HCT116 (cell line): ENCODE results near the gene FAM32A. TPM values are rescaled to one million over a fixed set of nuclear protein-coding genes. Genes with fewer than 3 reads are reported as not detected.

Source experiments
- ATAC-seq: fragments of 200-7000 bp; cut with Tn5 transposase; 2 replicates; pipeline ENCODE4 v1.9.1; 2020; ENCODE audit warnings: mild to moderate bottlenecking, moderate library complexity
- BruUV-seq: library from RNA; stranded (reverse); fragments of 400-500 nt; replicated peaks from 2 replicates; lab custom pipeline; 2021; lab: Mats Ljungman, UMichigan
- CTCF ChIA-PET: fragments of 300-600 bp; sonication (Branson Sonifier 250); formaldehyde crosslinking; loops from one replicate; lab custom pipeline; 2021; ENCODE audit warnings: antibody characterized with exemption; lab: Charles Lee
- POLR2A ChIA-PET: fragments of 300-600, 350-600 bp; sonication (Branson Sonifier 250); formaldehyde crosslinking; loops from one replicate; lab custom pipeline; 2021; ENCODE audit warnings: antibody characterized with exemption; lab: Charles Lee
- RAD21 ChIA-PET, 2 experiments: fragments of 300-600 bp; sonication (Branson Sonifier 250); formaldehyde crosslinking; loops; one replicate each; lab custom pipeline; 2023; ENCODE audit warnings: low total read pairs in 2 of 2; ENCODE audit not compliant: uncharacterized antibody in 2 of 2, unreplicated experiment in 2 of 2, low non-redundant PET in 1 of 2; lab: Charles Lee
- DNase-seq: peaks from one replicate; pipeline ENCODE4 v3.0.0-alpha.2; 2010; ENCODE audit warnings: low read depth, low spot score
- H2AFZ ChIP-seq: fragments of 200-600 bp; shearing (Covaris generic), sonication (generic); 2 replicates; pipeline ENCODE4 v1.6.1; 2017; ENCODE audit warnings: low read depth, mixed run types, mixed read lengths, antibody characterized with exemption, low read length; ENCODE audit not compliant: poor library complexity, severe bottlenecking
- H3K27ac ChIP-seq: 2 replicates; pipeline ENCODE4 v1.5.1; 2012; ENCODE audit warnings: low read depth, low read length
- H3K27me3 ChIP-seq: fragments of 200-600 bp; sonication (generic); 2 replicates; pipeline ENCODE4 v1.6.1; 2016; ENCODE audit warnings: mixed run types, low read length, mixed read lengths; ENCODE audit not compliant: insufficient read depth
- H3K36me3 ChIP-seq, 2 experiments: fragments of 200-500 bp in 1 of 2; fragments of 200-600 bp in 1 of 2; sonication (Bioruptor generic) in 1 of 2; sonication (generic) in 1 of 2; 2 replicates each; pipeline versions ENCODE4 v1.5.1 to v1.6.1; 2014 to 2016; ENCODE audit warnings: low read length in 2 of 2, inconsistent platforms in 1 of 2, mixed read lengths in 1 of 2, mixed run types in 1 of 2; ENCODE audit not compliant: insufficient read depth in 2 of 2, control insufficient read depth in 1 of 2
- H3K4me1 ChIP-seq, 2 experiments: fragments of 200-600 bp in 1 of 2; sonication (generic) in 1 of 2; 2 replicates each; pipeline versions ENCODE4 v1.5.1 to v1.6.1; 2012 to 2017; ENCODE audit warnings: low read length in 2 of 2, inconsistent platforms in 1 of 2, mild to moderate bottlenecking in 1 of 2, mixed read lengths in 1 of 2, mixed run types in 1 of 2, moderate library complexity in 1 of 2; ENCODE audit not compliant: insufficient read depth in 2 of 2, control insufficient read depth in 1 of 2
- H3K4me2 ChIP-seq: fragments of 200-600 bp; sonication (generic); 2 replicates; pipeline ENCODE4 v1.6.1; 2017; ENCODE audit warnings: mixed run types, low read length, mixed read lengths
- H3K4me3 ChIP-seq, 2 experiments: fragments of 200-600 bp in 1 of 2; sonication (generic) in 1 of 2; replicated peaks in 1 of 2; 2 replicates each; pipeline ENCODE4 v1.5.1; 2011 to 2016; ENCODE audit warnings: low read length in 2 of 2, control low read depth in 1 of 2, low read depth in 1 of 2, mild to moderate bottlenecking in 1 of 2, mixed read lengths in 1 of 2, mixed run types in 1 of 2
- H3K79me2 ChIP-seq: fragments of 200-600 bp; sonication (generic); 2 replicates; pipeline ENCODE4 v1.6.1; 2017; ENCODE audit warnings: mild to moderate bottlenecking, mixed run types, low read length, moderate library complexity, mixed read lengths; ENCODE audit not compliant: insufficient read depth
- H3K9ac ChIP-seq: fragments of 200-600 bp; sonication (generic); 2 replicates; pipeline ENCODE4 v1.6.1; 2016; ENCODE audit warnings: low read length, mixed read lengths
- H3K9me2 ChIP-seq: fragments of 200-600 bp; sonication (generic), shearing (Covaris generic); 2 replicates; pipeline ENCODE4 v1.6.1; 2017; ENCODE audit warnings: mixed run types, mild to moderate bottlenecking, moderate library complexity; ENCODE audit not compliant: insufficient read depth
- H3K9me3 ChIP-seq, 2 experiments: fragments of 200-500 bp in 1 of 2; fragments of 200-600 bp in 1 of 2; sonication (Bioruptor generic) in 1 of 2; sonication (generic) in 1 of 2; 2 replicates each; pipeline ENCODE4 v1.6.1; 2014 to 2017; ENCODE audit warnings: low read length in 2 of 2, mixed read lengths in 2 of 2, inconsistent platforms in 1 of 2, low read depth in 1 of 2, mild to moderate bottlenecking in 1 of 2, mixed run types in 1 of 2, moderate library complexity in 1 of 2; ENCODE audit not compliant: control insufficient read depth in 1 of 2, insufficient read depth in 1 of 2
- H4K20me1 ChIP-seq: fragments of 200-600 bp; sonication (generic), shearing (Covaris generic); 2 replicates; pipeline ENCODE4 v1.6.1; 2017; ENCODE audit warnings: mixed run types, mild to moderate bottlenecking, moderate library complexity; ENCODE audit not compliant: insufficient read depth
- CBX3 ChIP-seq: IDR thresholded peaks from 2 replicates; pipeline ENCODE4 v1.6.1; 2012; ENCODE audit warnings: low read depth
- CEBPB ChIP-seq: IDR thresholded peaks from 2 replicates; pipeline ENCODE4 v1.6.1; 2012; ENCODE audit warnings: low read depth
- ELF1 ChIP-seq: IDR thresholded peaks from 2 replicates; pipeline ENCODE4 v1.6.1; 2012; ENCODE audit warnings: low read depth, borderline replicate concordance
- EZH2phosphoT487 ChIP-seq: fragments of 200-600 bp; IDR thresholded peaks from 2 replicates; pipeline ENCODE4 v1.6.1; 2018; ENCODE audit warnings: antibody characterized with exemption, borderline replicate concordance
- FOSL1 ChIP-seq: IDR thresholded peaks from 2 replicates; pipeline ENCODE4 v1.6.1; 2012; ENCODE audit warnings: low read depth
- MAX ChIP-seq: IDR thresholded peaks from 2 replicates; pipeline ENCODE4 v1.6.1; 2012
- POLR2A ChIP-seq: IDR thresholded peaks from 2 replicates; pipeline ENCODE4 v1.7.0; 2011; ENCODE audit warnings: borderline replicate concordance; ENCODE audit not compliant: insufficient read depth, insufficient read length; ENCODE audit errors: extremely low read depth
- POLR2AphosphoS5 ChIP-seq: IDR thresholded peaks from 2 replicates; pipeline ENCODE4 v1.6.1; 2011; ENCODE audit warnings: mild to moderate bottlenecking, low read depth, low read length, moderate library complexity
- RAD21 ChIP-seq: IDR thresholded peaks from 2 replicates; pipeline ENCODE4 v1.6.1; 2012; ENCODE audit warnings: low read depth, mild to moderate bottlenecking
- SRF ChIP-seq: IDR thresholded peaks from 2 replicates; pipeline ENCODE4 v1.6.1; 2012; ENCODE audit warnings: low read depth
- TCF7L2 ChIP-seq: IDR thresholded peaks from 2 replicates; pipeline ENCODE4 v1.7.0; 2011; ENCODE audit warnings: borderline replicate concordance, inconsistent platforms; ENCODE audit not compliant: insufficient read depth, insufficient read length; ENCODE audit errors: extremely low read depth
- ZNF274 ChIP-seq: fragments of 200-500 bp; sonication (Bioruptor generic); IDR thresholded peaks from 2 replicates; pipeline ENCODE4 v1.6.1; 2014; ENCODE audit warnings: mild to moderate bottlenecking, low read depth, low read length, inconsistent platforms
- intact Hi-C: fragments of 100-400 bp; cut with micrococcal nuclease; formaldehyde crosslinking; loops from 2 replicates; pipeline ENCODE4 v1.10.0; 2022
- total RNA-seq: library from RNA; stranded (reverse); gene quantifications from one replicate; pipeline ENCODE4 v1.2.1, GENCODE V29; 2021; ENCODE audit not compliant: unreplicated experiment
- TF ChIP-seq, protein P1 (sequence below), 3 experiments: fragments of 200-600 bp in 1 of 3; sonication (generic) in 1 of 3; IDR thresholded peaks in 2 of 3; conservative IDR thresholded peaks in 1 of 3; 2 replicates each; pipeline ENCODE4 v1.5.1; 2012 to 2017; ENCODE audit warnings: low read depth in 2 of 3, low read length in 2 of 3, antibody characterized with exemption in 1 of 3, borderline replicate concordance in 1 of 3, control low read depth in 1 of 3, mild to moderate bottlenecking in 1 of 3, mixed read lengths in 1 of 3, mixed run types in 1 of 3, moderate library complexity in 1 of 3; ENCODE audit not compliant: insufficient read depth in 1 of 3
- TF ChIP-seq, protein P2 (sequence below): IDR thresholded peaks from 2 replicates; pipeline ENCODE4 v1.6.1; 2012

The FAM32A gene
- total RNA-seq, 1 experiment from 2014 or later, result 61.3 TPM

DNA sequence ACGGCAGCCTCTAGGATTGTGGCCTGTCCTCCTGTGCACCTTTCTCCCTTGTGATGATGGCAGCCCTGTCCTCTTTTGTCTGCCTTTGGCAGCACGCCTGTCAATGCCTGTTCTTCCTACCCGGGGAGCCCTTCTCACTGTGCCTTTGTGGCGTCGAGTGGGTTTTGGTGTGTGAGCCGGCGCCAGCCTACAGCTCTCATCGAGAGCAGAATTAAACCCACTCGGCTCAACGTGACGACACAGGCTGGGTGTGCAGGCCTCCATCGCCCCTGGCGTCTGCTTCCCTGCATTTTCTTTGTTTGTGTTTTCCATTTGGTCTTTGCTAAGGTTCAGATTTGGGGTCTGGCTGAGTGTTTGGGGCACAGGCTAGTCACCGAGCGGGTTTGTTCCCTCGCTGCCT, 46.9 kb downstream of the FAM32A start:
- ChIA-PET POLR2A (no interaction called here), RAD21 (no interaction called here), CTCF (interaction anchor here (1.7 kb wide), 1 partner anchor 151 kb away, joined by 4 read pairs; no protein-coding TSS in a partner anchor)
- TF ChIP-seq RAD21, result no peak
- TF ChIP-seq POLR2A, result no peak
- no peaks in the 10 kb centered on the region for H3K4me1 ChIP-seq
- no peak overlapping the region for H3K4me2 ChIP-seq
- no peak overlapping the region for H2AFZ ChIP-seq
- no peaks in the 10 kb centered on the region for H3K9me2 ChIP-seq
- no peak overlapping the region for H3K4me3 ChIP-seq
- BruUV-seq, result no TSS peak
- intact Hi-C loops, result no loop called here
- H4K20me1 ChIP-seq, result no peaks in the 10 kb centered on the region
- H3K27ac ChIP-seq, result no peak overlapping the region
- peaks cover 0 to 8% of the 10 kb centered on the region in 2 experiments; a peak in 3 of 4 replicates for H3K36me3 ChIP-seq
- no peaks in the 10 kb centered on the region for H3K27me3 ChIP-seq
- DNase-seq (no peak), ATAC-seq (no peak)
- no peak overlapping the region for H3K9ac ChIP-seq
- no peaks in the 10 kb centered on the region for H3K9me3 ChIP-seq
- H3K79me2 ChIP-seq, result no peaks in the 10 kb centered on the region

GRCh38 chr19:16232568-16232967, 47.4 kb downstream of the FAM32A start:
- Histone ChIP-seq H3K4me1 (no peaks in the 10 kb centered on the region), H3K79me2 (no peaks in the 10 kb centered on the region), H3K4me3 (no peak overlapping the region), H3K9me2 (no peaks in the 10 kb centered on the region), H2AFZ (no peak overlapping the region), H3K27ac (no peak overlapping the region), H3K4me2 (no peak overlapping the region), H3K27me3 (no peaks in the 10 kb centered on the region), H3K9me3 (no peaks in the 10 kb centered on the region), H4K20me1 (no peaks in the 10 kb centered on the region), H3K36me3 (peaks cover 0 to 8% of the 10 kb centered on the region in 2 experiments; a peak in 3 of 4 replicates), H3K9ac (no peak overlapping the region)
- RAD21 ChIA-PET, result no interaction called here
- POLR2A ChIA-PET, result no interaction called here
- intact Hi-C loops, result no loop called here
- CTCF ChIA-PET, result interaction anchor here (1.7 kb wide), 1 partner anchor 151 kb away, joined by 4 read pairs; no protein-coding TSS in a partner anchor
- no peak for ATAC-seq
- no TSS peak for BruUV-seq
- TF ChIP-seq CEBPB (no peak), POLR2AphosphoS5 (no peak), RAD21 (no peak), ZNF274 (no peak), SRF (no peak), FOSL1 (no peak), TCF7L2 (no peak), MAX (no peak), ELF1 (no peak), EZH2phosphoT487 (no peak), CBX3 (no peak)
- TF ChIP-seq, protein P1, sequence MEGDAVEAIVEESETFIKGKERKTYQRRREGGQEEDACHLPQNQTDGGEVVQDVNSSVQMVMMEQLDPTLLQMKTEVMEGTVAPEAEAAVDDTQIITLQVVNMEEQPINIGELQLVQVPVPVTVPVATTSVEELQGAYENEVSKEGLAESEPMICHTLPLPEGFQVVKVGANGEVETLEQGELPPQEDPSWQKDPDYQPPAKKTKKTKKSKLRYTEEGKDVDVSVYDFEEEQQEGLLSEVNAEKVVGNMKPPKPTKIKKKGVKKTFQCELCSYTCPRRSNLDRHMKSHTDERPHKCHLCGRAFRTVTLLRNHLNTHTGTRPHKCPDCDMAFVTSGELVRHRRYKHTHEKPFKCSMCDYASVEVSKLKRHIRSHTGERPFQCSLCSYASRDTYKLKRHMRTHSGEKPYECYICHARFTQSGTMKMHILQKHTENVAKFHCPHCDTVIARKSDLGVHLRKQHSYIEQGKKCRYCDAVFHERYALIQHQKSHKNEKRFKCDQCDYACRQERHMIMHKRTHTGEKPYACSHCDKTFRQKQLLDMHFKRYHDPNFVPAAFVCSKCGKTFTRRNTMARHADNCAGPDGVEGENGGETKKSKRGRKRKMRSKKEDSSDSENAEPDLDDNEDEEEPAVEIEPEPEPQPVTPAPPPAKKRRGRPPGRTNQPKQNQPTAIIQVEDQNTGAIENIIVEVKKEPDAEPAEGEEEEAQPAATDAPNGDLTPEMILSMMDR (IDR thresholded peaks at IDR 0.05 in 2 of 3, conservative IDR thresholded peaks at IDR 0.05 in 1 of 3; ENCODE audit: borderline replicate concordance in 1 of 3, insufficient read depth in 1 of 3, low read depth in 2 of 3, low read length in 2 of 3), result no peak
- TF ChIP-seq, protein P2, sequence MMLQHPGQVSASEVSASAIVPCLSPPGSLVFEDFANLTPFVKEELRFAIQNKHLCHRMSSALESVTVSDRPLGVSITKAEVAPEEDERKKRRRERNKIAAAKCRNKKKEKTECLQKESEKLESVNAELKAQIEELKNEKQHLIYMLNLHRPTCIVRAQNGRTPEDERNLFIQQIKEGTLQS, result no peak
- DNase-seq, result no peak
